ENCODE results near the gene PGA3.
A peak's percentile ranks its signal among the peaks of the same experiment; 100 is the strongest.
"Not testable (repeated sequence)": the region's sequence is repeated elsewhere in the genome, so short reads cannot be mapped to it uniquely, and the experiment has no call there.

PGA3 gene

GRCh38 chr11:61162092-61162941, 41.0 kb upstream of the PGA3 start:
- peak overlapping the region; percentile 64 for H3K4me3 ChIP-seq (ENCODE audit: severe bottlenecking)
- no peaks in the 10 kb centered on the region for H3K27me3 ChIP-seq (ENCODE audit: insufficient read depth, poor library complexity, severe bottlenecking)
- peak overlapping the region; percentile 80 for H3K27ac ChIP-seq (ENCODE audit: poor library complexity, severe bottlenecking)
- ATAC-seq (ENCODE audit: low read depth) (no peak), DNase-seq (ENCODE audit: low spot score) (no peak)
- H3K4me1 ChIP-seq (ENCODE audit: insufficient read depth, poor library complexity, severe bottlenecking), result peaks cover 22% of the 10 kb centered on the region
- H3K9me3 ChIP-seq (ENCODE audit: severe bottlenecking), result no peaks in the 10 kb centered on the region
- peaks cover 6% of the 10 kb centered on the region; the same call in 1 of the 2 replicates for H3K36me3 ChIP-seq (ENCODE audit: low read depth)
- TF ChIP-seq, protein P1, sequence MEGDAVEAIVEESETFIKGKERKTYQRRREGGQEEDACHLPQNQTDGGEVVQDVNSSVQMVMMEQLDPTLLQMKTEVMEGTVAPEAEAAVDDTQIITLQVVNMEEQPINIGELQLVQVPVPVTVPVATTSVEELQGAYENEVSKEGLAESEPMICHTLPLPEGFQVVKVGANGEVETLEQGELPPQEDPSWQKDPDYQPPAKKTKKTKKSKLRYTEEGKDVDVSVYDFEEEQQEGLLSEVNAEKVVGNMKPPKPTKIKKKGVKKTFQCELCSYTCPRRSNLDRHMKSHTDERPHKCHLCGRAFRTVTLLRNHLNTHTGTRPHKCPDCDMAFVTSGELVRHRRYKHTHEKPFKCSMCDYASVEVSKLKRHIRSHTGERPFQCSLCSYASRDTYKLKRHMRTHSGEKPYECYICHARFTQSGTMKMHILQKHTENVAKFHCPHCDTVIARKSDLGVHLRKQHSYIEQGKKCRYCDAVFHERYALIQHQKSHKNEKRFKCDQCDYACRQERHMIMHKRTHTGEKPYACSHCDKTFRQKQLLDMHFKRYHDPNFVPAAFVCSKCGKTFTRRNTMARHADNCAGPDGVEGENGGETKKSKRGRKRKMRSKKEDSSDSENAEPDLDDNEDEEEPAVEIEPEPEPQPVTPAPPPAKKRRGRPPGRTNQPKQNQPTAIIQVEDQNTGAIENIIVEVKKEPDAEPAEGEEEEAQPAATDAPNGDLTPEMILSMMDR (IDR thresholded peaks at IDR 0.05; ENCODE audit: poor library complexity, severe bottlenecking), result no peak

DNA sequence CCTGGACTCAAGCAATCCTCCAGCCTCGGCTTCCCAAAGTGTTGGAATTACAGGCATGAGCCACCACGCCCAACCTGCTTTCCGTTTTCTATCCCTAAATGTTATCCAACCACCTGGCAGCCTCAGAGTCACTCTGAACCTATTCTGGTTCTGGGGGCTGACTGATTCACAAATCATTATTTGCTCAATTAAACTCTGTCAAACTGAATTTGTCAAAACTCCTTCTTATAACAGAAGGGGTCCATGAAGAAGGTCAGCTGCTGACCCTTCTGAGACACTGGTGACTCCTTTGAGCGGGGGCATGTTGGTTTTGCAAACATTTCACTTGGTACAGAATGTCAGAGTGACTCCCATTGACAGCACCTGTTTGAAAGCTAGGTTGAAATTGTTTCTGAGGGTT, 40.3 kb upstream of the PGA3 start:
- H3K9me3 ChIP-seq (ENCODE audit: severe bottlenecking), result no peaks in the 10 kb centered on the region
- H3K27ac ChIP-seq (ENCODE audit: poor library complexity, severe bottlenecking), result no peak overlapping the region
- H3K4me3 ChIP-seq (ENCODE audit: severe bottlenecking), result no peak overlapping the region
- DNase-seq (ENCODE audit: low spot score), result no peak
- H3K4me1 ChIP-seq (ENCODE audit: insufficient read depth, poor library complexity, severe bottlenecking), result peaks cover 22% of the 10 kb centered on the region
- TF ChIP-seq, protein P1 (IDR thresholded peaks at IDR 0.05; ENCODE audit: poor library complexity, severe bottlenecking), result no peak
- ATAC-seq (ENCODE audit: low read depth), result no peak
- no peaks in the 10 kb centered on the region; the same call in 1 of the 2 replicates for H3K36me3 ChIP-seq (ENCODE audit: low read depth)
- no peaks in the 10 kb centered on the region for H3K27me3 ChIP-seq (ENCODE audit: insufficient read depth, poor library complexity, severe bottlenecking)

GRCh38 chr11:61163714-61164605, 39.4 kb upstream of the PGA3 start:
- no peaks in the 10 kb centered on the region for H3K27me3 ChIP-seq (ENCODE audit: insufficient read depth, poor library complexity, severe bottlenecking)
- no peaks in the 10 kb centered on the region for H3K9me3 ChIP-seq (ENCODE audit: severe bottlenecking)
- TF ChIP-seq, protein P1 (IDR thresholded peaks at IDR 0.05; ENCODE audit: poor library complexity, severe bottlenecking), result no peak
- H3K36me3 ChIP-seq (ENCODE audit: low read depth), result no peaks in the 10 kb centered on the region
- ATAC-seq (ENCODE audit: low read depth) (no peak), DNase-seq (ENCODE audit: low spot score) (no peak)
- H3K4me3 ChIP-seq (ENCODE audit: severe bottlenecking), result no peak overlapping the region
- no peak overlapping the region for H3K27ac ChIP-seq (ENCODE audit: poor library complexity, severe bottlenecking)
- H3K4me1 ChIP-seq (ENCODE audit: insufficient read depth, poor library complexity, severe bottlenecking), result peaks cover 13% of the 10 kb centered on the region

DNA sequence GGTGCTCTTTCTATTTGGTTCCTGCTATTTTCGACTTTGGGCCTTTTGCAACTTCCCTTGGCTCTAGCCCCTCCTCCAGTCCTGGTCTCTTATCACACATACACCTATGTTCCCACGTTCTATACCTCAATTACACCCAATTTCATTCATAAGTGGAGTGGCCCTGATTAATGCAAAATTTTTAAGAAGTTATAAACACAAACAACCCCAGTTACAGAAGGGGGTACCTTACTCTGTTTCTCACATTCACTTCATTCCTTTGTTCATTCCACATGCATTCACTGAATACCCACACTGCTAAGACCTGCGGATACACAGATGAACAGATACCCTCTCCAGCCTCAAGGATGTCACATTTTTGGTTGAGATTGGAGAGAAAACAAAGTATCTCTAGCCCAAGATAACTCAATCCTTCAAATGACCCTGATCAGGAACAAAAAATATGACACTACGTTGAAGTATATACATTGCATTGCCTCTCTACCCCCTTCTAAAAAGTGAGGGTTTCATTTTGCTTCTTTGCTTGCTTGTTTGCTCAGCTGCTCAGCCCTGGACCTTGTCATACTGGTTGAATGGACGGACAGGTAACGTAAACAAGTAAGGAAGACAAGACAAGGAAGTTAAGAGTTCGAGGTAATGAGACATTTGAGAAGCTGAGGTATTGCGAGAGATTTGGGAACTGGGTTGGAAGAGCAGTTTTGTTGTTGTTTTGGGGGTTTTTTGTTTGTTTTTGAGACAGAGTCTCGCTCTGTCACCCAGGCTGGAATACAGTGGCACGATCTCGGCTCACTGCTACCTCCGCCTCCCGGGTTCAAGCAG, 38.5 kb upstream of the PGA3 start:
- DNase-seq (ENCODE audit: low spot score), result no peak
- H3K4me1 ChIP-seq (ENCODE audit: insufficient read depth, poor library complexity, severe bottlenecking), result peaks cover 7% of the 10 kb centered on the region
- no peak for ATAC-seq (ENCODE audit: low read depth)
- no peaks in the 10 kb centered on the region for H3K36me3 ChIP-seq (ENCODE audit: low read depth)
- TF ChIP-seq, protein P1 (IDR thresholded peaks at IDR 0.05; ENCODE audit: poor library complexity, severe bottlenecking), result no peak
- no peaks in the 10 kb centered on the region for H3K9me3 ChIP-seq (ENCODE audit: severe bottlenecking)
- H3K27ac ChIP-seq (ENCODE audit: poor library complexity, severe bottlenecking), result no peak overlapping the region
- no peaks in the 10 kb centered on the region for H3K27me3 ChIP-seq (ENCODE audit: insufficient read depth, poor library complexity, severe bottlenecking)
- H3K4me3 ChIP-seq (ENCODE audit: severe bottlenecking), result no peak overlapping the region

GRCh38 chr11:61165785-61166184, 37.5 kb upstream of the PGA3 start:
- not testable (repeated sequence) for H3K27ac ChIP-seq (ENCODE audit: poor library complexity, severe bottlenecking); H3K9me3 ChIP-seq (ENCODE audit: severe bottlenecking); H3K27me3 ChIP-seq (ENCODE audit: insufficient read depth, poor library complexity, severe bottlenecking); H3K36me3 ChIP-seq (ENCODE audit: low read depth); DNase-seq (ENCODE audit: low spot score); ATAC-seq (ENCODE audit: low read depth); H3K4me3 ChIP-seq (ENCODE audit: severe bottlenecking); H3K4me1 ChIP-seq (ENCODE audit: insufficient read depth, poor library complexity, severe bottlenecking)

DNA sequence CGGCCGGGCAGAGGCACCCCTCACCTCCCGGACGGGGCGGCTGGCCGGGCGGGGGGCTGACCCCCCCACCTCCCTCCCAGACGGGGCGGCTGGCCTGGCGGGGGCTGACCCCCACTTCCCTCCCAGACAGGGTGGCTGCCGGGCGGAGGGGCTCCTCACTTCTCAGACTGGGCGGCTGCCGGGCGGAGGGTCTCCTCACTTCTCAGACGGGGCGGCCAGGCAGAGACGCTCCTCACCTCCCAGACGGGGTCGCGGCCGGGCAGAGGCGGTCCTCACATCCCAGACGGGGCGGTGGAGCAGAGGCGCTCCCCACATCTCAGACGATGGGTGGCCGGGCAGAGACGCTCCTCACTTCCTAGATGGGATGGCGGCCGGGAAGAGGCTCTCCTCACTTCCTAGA, 37.0 kb upstream of the PGA3 start:
- not testable (repeated sequence) for H3K4me3 ChIP-seq (ENCODE audit: severe bottlenecking); DNase-seq (ENCODE audit: low spot score); H3K36me3 ChIP-seq (ENCODE audit: low read depth); ATAC-seq (ENCODE audit: low read depth); H3K27ac ChIP-seq (ENCODE audit: poor library complexity, severe bottlenecking); H3K9me3 ChIP-seq (ENCODE audit: severe bottlenecking); H3K4me1 ChIP-seq (ENCODE audit: insufficient read depth, poor library complexity, severe bottlenecking); H3K27me3 ChIP-seq (ENCODE audit: insufficient read depth, poor library complexity, severe bottlenecking)

Data from RWPE2 (cell line).